GM13977 (cell line): ENCODE data around the gene OCA2.

Experiments used
- DNase-seq: peaks from one replicate; pipeline ENCODE4 v3.0.0; 2012; ENCODE audit warnings: low spot score
- CTCF ChIP-seq: IDR thresholded peaks from 2 replicates; pipeline ENCODE4 v1.5.1; 2012; ENCODE audit warnings: mild to moderate bottlenecking, control low read depth; ENCODE audit not compliant: insufficient read depth; ENCODE audit errors: extremely low read depth, missing control alignments
- in situ Hi-C: fragments of 300-500 bp; cut with MboI; formaldehyde crosslinking; loops from one replicate; pipeline ENCODE4 v1.12.0; 2022; ENCODE audit warnings: low sequenced_read_pairs, low pct_unique_long_range_greater_than_20kb, mixed read lengths, inconsistent platforms; ENCODE audit not compliant: unreplicated experiment

OCA2 gene

GRCh38 chr15:27864086-27864485 is 235.0 kb downstream of the OCA2 start:
- no peak for DNase-seq
- in situ Hi-C loops: no loop called here
- TF ChIP-seq CTCF: no peak

- TF ChIP-seq CTCF: no peak
- in situ Hi-C loops: no loop called here
- DNase-seq: no peak
Observed at GRCh38 chr15:27863000-27863399, 236.1 kb downstream of the OCA2 start.

- in situ Hi-C loops: no loop called here
- no peak for TF ChIP-seq CTCF
- no peak for DNase-seq
Observed at GRCh38 chr15:27861171-27861570, 237.9 kb downstream of the OCA2 start.

- in situ Hi-C loops: no loop called here
- no peak for DNase-seq
- no peak for TF ChIP-seq CTCF
Observed at GRCh38 chr15:27855137-27855536, 244.0 kb downstream of the OCA2 start.

GRCh38 chr15:27854601-27855000 is 244.5 kb downstream of the OCA2 start:
- no peak for DNase-seq
- in situ Hi-C loops: no loop called here

GRCh38 chr15:27853624-27854455 is 245.3 kb downstream of the OCA2 start:
- no peak for TF ChIP-seq CTCF
- in situ Hi-C loops: no loop called here
- DNase-seq: no peak

More at GRCh38 chr15:27854601-27855000, 244.5 kb downstream of the OCA2 start:
- no peak for TF ChIP-seq CTCF
